Esophagus squamous epithelium (tissue), 4 donors: Measurements from ENCODE around the gene LYZL1.

ENCODE experiments used
- POLR2A ChIP-seq, 4 donors: fragments of 450-650 bp; IDR thresholded peaks; one replicate each; pipeline ENCODE4 v1.6.1; 2017; ENCODE audit warnings: antibody characterized with exemption in 4 of 4, mild to moderate bottlenecking in 4 of 4, moderate library complexity in 3 of 4
- TF ChIP-seq, protein P1 (sequence below), 6 experiments: fragments of 450-650 bp in 4 of 6; fragments of 200-600 bp in 2 of 6; sonication (generic) in 2 of 6; IDR thresholded peaks; one replicate each; pipeline ENCODE4 v1.5.1; 2016 to 2019; ENCODE audit warnings: antibody characterized with exemption in 6 of 6, mild to moderate bottlenecking in 4 of 6, moderate library complexity in 4 of 6

DNA sequence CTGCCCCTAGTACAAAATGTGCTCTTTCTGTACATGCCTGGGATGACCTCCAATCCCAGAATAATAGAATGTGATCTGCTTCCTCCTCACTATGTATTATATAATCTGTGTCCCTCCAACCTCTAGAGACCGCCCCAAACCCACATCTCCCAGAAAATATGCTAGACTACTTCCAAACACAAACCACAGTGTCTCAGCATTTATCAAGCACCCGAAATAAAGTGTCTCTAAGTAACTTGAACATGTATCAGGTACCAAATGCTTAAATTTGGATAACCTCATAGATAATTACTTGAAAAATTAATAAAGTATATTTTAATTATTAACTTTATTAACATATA is 16.1 kb downstream of the LYZL1 start:
- TF ChIP-seq, protein P1, sequence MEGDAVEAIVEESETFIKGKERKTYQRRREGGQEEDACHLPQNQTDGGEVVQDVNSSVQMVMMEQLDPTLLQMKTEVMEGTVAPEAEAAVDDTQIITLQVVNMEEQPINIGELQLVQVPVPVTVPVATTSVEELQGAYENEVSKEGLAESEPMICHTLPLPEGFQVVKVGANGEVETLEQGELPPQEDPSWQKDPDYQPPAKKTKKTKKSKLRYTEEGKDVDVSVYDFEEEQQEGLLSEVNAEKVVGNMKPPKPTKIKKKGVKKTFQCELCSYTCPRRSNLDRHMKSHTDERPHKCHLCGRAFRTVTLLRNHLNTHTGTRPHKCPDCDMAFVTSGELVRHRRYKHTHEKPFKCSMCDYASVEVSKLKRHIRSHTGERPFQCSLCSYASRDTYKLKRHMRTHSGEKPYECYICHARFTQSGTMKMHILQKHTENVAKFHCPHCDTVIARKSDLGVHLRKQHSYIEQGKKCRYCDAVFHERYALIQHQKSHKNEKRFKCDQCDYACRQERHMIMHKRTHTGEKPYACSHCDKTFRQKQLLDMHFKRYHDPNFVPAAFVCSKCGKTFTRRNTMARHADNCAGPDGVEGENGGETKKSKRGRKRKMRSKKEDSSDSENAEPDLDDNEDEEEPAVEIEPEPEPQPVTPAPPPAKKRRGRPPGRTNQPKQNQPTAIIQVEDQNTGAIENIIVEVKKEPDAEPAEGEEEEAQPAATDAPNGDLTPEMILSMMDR (IDR thresholded peaks at IDR 0.05), result no peak
- TF ChIP-seq POLR2A (IDR thresholded peaks at IDR 0.05), result no peak
